Hepatocyte (in vitro differentiated cells): Measurements from ENCODE around the gene ZFHX3.

Experiments used
- EZH2 ChIP-seq: fragments of 200-600 bp; sonication (generic); IDR thresholded peaks from 2 replicates; pipeline ENCODE4 v1.6.1; 2016; ENCODE audit warnings: antibody characterized with exemption, mild to moderate bottlenecking, borderline replicate concordance
- EZH2phosphoT487 ChIP-seq: fragments of 200-600 bp; sonication (generic); IDR thresholded peaks from one replicate; pipeline ENCODE4 v1.6.1; 2018; ENCODE audit warnings: antibody characterized with exemption, mild to moderate bottlenecking, low read depth, moderate library complexity; ENCODE audit not compliant: unreplicated experiment, severe bottlenecking

- TF ChIP-seq EZH2phosphoT487, result no peak
- no peak for TF ChIP-seq EZH2
Observed at GRCh38 chr16:72957303-72958277, 90.3 kb downstream of the ZFHX3 start.
